Measurements from ENCODE around the gene PDLIM3. TPM values are rescaled to one million over a fixed set of nuclear protein-coding genes. Genes with fewer than 3 reads are reported as not detected.

PDLIM3 gene
- total RNA-seq, 1 donor: 3.0 TPM

DNA sequence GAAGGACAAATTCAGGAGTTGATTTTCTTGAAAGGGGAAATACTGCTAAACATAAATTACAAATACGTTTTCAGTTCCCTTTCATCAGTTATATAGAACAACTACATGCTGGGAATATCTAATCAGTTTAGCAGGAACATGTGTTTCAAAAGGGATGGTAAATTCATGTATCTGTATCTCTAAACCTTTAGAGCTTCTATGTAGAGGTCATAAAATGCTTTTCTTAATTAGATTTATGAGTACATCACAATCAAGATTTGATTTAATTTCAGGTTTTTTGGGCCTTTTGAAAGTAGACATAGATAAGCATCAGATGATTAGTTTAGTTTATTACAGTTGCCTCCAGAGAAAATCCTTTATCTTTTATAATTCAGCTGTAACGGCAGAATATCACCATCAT is 12.9 kb downstream of the PDLIM3 start:
- TF ChIP-seq, protein P1, sequence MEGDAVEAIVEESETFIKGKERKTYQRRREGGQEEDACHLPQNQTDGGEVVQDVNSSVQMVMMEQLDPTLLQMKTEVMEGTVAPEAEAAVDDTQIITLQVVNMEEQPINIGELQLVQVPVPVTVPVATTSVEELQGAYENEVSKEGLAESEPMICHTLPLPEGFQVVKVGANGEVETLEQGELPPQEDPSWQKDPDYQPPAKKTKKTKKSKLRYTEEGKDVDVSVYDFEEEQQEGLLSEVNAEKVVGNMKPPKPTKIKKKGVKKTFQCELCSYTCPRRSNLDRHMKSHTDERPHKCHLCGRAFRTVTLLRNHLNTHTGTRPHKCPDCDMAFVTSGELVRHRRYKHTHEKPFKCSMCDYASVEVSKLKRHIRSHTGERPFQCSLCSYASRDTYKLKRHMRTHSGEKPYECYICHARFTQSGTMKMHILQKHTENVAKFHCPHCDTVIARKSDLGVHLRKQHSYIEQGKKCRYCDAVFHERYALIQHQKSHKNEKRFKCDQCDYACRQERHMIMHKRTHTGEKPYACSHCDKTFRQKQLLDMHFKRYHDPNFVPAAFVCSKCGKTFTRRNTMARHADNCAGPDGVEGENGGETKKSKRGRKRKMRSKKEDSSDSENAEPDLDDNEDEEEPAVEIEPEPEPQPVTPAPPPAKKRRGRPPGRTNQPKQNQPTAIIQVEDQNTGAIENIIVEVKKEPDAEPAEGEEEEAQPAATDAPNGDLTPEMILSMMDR (IDR thresholded peaks at IDR 0.05; ENCODE audit: insufficient read depth, low read length): no peak
- DNase-seq (ENCODE audit: low read depth): no peak

DNA sequence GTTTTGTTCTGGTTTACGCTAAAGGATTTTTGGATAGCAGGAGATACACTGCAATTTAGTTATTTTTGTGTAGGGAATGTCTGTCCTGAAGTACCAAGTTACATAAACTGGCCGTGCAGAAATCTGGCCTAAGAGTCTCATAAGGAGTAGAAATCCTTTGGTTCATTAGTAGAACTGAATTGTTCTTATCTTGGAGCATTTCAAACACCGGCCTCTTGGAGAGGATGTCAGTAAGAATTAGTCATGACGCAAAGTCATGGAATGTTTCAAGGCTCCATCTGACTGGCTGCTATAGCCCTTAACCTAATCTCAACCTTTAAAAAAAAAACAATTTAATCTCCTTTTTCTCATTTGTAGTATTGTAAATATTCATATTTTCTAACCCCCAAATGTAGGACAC is 15.2 kb downstream of the PDLIM3 start:
- TF ChIP-seq, protein P1 (IDR thresholded peaks at IDR 0.05; ENCODE audit: insufficient read depth, low read length): no peak

More for the DNA sequence above, 12.9 kb downstream of the PDLIM3 start:
- H3K4me3 ChIP-seq (ENCODE audit: low read depth, low read length): no peak overlapping the region

DNA sequence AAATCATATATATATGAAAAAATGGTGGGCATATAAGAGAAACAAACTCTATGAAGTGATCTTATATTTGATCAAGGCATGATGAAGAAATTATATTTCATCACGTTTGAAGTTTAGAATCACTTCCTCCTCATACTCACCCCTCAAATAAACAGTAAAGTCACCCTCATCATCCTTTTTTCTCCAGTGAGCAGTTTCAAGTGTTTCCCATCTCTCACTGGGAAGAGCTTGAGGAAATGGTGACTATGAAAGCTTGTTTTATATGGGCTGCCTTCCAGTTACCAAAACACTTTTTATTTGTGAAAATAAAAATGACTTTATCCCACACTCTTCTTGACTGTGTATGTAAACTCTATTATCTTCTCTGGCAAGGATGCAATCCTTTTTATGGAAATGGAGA is 16.8 kb downstream of the PDLIM3 start:
- no peak overlapping the region for H3K4me3 ChIP-seq (ENCODE audit: low read depth, low read length)
- DNase-seq (ENCODE audit: low read depth): no peak
- TF ChIP-seq, protein P1 (IDR thresholded peaks at IDR 0.05; ENCODE audit: insufficient read depth, low read length): no peak

More for the DNA sequence above, 15.2 kb downstream of the PDLIM3 start:
- peak; percentile 83 for DNase-seq (ENCODE audit: low read depth)
- H3K4me3 ChIP-seq (ENCODE audit: low read depth, low read length): no peak overlapping the region

DNA sequence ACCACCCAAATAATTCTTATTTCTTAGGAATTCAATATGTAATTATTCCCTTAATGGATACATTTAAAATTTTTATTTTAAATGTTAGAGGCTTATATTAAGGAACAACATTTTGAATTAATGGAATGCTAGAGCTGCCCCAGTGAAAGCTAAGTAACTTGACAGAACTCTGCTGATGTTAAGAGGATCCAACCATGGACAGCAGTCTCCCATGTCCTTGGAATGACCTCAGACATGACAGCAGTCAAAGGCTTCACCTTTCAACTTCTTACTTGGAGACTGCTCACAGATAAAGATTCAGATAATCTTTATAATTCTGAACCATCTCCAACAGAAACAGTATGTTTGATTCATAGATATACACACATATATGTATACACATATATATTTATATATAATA is 17.2 kb downstream of the PDLIM3 start:
- TF ChIP-seq, protein P1 (IDR thresholded peaks at IDR 0.05; ENCODE audit: insufficient read depth, low read length): no peak
- DNase-seq (ENCODE audit: low read depth): no peak
- no peak overlapping the region for H3K4me3 ChIP-seq (ENCODE audit: low read depth, low read length)

DNA sequence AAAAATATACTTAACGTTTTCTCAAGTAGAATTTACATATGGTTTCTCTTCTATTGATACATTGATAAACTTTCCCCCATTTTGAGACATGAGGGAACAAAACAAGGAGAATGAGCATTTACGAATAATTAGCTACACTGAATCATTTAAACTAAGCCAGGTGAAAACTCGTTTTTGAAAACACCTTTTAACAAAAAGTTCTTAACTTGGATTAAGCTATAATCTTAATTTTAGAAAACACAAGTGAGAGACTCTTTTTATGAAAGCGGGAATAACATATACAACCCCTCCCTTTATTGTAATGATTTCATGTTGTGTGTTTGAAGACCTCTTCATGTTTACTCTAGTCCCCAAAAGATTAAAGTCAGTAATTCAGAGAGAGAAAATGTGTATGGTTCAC is 20.1 kb downstream of the PDLIM3 start:
- H3K4me3 ChIP-seq (ENCODE audit: low read depth, low read length): no peak overlapping the region
- TF ChIP-seq, protein P1 (IDR thresholded peaks at IDR 0.05; ENCODE audit: insufficient read depth, low read length): no peak
- DNase-seq (ENCODE audit: low read depth): no peak

DNA sequence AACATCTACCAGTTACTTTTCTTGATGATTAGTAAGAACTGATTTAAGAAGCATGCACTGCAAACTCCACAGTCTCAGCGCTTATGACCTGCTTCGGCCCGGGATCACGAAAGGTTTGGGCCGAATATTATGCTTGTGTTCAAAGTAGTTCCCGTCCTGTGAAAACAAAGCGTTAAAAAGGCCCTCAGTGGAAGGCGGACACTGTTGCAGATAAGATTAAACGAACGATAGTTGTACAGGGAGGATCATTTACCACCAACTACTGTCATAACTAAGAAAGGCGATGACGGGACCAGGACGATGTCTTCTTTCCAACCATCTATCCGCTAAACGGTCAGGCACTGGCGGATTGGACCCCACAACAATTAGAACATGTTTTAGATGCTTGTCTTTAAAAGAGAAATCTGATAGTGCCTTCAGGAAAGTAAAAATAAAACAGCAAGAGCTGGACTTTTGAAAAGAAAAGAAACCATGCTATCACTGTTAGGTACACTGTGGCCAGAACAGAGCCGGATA is 21.1 kb downstream of the PDLIM3 start:
- TF ChIP-seq, protein P1 (IDR thresholded peaks at IDR 0.05; ENCODE audit: insufficient read depth, low read length): no peak
- no peak overlapping the region for H3K4me3 ChIP-seq (ENCODE audit: low read depth, low read length)
- no peak for DNase-seq (ENCODE audit: low read depth)

All from fibroblast of the aortic adventitia (primary cell).